ENCODE measurements around the gene ADARB1. TPM values are rescaled to one million over a fixed set of nuclear protein-coding genes. Genes with fewer than 3 reads are reported as not detected.

ADARB1 gene
- total and polyA plus RNA-seq, 2 of the 8 experiments (the other 6 are each of a cell fraction or from before 2014, with no cell fraction given): 4.7 to 14.9 TPM

DNA sequence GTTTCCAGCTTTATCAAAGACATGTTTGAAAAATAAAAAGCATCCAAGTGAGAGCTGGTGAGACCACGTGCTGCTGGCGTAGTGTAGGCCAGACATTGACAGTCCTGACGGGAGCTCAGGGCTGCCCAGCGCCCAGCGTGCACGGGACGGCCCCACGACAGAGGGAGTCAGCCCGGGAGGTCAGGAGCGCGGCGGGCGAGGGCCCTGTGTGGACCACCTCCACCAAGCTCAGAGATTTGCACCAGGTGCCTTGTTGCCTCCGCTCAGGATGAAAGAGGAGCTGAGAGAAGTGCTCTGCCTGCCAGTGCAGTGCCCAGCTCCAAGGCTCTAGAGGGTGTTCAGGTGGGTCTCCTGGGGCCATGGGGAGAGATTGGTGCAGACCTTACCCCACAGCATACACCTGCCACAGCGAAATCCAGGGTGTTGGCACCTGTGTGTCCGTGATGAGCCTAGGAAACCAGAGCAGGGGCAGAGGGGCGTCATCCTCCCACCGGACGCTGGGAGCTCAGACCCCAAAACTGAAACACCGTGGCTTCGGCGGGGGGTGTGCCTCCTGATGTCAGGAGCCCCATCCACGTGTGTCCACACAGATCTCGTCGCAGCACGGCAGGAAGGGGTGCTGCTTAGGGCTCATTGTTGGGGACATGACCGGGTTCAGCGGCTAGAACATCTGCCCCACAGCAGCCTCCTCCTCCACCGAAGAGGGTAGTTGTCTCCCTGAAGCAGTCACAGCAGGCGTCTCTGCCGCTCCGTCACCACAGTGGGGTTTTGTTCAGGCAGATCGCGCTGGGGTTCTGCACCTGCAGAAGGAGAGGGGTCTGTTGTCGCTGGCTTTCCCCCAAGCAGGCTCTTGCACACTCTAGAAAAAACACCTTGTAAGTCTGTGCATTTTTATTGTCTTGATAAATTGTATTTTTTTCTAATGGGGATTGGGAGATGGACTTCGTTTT, 149.1 kb downstream of the ADARB1 start (continued):
- no peak for TF ChIP-seq SIX5 (IDR thresholded peaks at IDR 0.05; ENCODE audit: low read depth, low read length)
- no peak for TF ChIP-seq POLR2A (IDR thresholded peaks at IDR 0.05; ENCODE audit: control extremely low read depth in 1 of 2, low read depth in 2 of 2, low read length in 2 of 2)
- no peak for TF ChIP-seq SP4 (IDR thresholded peaks at IDR 0.05; ENCODE audit: low read length)
- TF ChIP-seq BCL11A (IDR thresholded peaks at IDR 0.05; ENCODE audit: low read depth in 2 of 2, low read length in 2 of 2): no peak
- TF ChIP-seq, protein P1, sequence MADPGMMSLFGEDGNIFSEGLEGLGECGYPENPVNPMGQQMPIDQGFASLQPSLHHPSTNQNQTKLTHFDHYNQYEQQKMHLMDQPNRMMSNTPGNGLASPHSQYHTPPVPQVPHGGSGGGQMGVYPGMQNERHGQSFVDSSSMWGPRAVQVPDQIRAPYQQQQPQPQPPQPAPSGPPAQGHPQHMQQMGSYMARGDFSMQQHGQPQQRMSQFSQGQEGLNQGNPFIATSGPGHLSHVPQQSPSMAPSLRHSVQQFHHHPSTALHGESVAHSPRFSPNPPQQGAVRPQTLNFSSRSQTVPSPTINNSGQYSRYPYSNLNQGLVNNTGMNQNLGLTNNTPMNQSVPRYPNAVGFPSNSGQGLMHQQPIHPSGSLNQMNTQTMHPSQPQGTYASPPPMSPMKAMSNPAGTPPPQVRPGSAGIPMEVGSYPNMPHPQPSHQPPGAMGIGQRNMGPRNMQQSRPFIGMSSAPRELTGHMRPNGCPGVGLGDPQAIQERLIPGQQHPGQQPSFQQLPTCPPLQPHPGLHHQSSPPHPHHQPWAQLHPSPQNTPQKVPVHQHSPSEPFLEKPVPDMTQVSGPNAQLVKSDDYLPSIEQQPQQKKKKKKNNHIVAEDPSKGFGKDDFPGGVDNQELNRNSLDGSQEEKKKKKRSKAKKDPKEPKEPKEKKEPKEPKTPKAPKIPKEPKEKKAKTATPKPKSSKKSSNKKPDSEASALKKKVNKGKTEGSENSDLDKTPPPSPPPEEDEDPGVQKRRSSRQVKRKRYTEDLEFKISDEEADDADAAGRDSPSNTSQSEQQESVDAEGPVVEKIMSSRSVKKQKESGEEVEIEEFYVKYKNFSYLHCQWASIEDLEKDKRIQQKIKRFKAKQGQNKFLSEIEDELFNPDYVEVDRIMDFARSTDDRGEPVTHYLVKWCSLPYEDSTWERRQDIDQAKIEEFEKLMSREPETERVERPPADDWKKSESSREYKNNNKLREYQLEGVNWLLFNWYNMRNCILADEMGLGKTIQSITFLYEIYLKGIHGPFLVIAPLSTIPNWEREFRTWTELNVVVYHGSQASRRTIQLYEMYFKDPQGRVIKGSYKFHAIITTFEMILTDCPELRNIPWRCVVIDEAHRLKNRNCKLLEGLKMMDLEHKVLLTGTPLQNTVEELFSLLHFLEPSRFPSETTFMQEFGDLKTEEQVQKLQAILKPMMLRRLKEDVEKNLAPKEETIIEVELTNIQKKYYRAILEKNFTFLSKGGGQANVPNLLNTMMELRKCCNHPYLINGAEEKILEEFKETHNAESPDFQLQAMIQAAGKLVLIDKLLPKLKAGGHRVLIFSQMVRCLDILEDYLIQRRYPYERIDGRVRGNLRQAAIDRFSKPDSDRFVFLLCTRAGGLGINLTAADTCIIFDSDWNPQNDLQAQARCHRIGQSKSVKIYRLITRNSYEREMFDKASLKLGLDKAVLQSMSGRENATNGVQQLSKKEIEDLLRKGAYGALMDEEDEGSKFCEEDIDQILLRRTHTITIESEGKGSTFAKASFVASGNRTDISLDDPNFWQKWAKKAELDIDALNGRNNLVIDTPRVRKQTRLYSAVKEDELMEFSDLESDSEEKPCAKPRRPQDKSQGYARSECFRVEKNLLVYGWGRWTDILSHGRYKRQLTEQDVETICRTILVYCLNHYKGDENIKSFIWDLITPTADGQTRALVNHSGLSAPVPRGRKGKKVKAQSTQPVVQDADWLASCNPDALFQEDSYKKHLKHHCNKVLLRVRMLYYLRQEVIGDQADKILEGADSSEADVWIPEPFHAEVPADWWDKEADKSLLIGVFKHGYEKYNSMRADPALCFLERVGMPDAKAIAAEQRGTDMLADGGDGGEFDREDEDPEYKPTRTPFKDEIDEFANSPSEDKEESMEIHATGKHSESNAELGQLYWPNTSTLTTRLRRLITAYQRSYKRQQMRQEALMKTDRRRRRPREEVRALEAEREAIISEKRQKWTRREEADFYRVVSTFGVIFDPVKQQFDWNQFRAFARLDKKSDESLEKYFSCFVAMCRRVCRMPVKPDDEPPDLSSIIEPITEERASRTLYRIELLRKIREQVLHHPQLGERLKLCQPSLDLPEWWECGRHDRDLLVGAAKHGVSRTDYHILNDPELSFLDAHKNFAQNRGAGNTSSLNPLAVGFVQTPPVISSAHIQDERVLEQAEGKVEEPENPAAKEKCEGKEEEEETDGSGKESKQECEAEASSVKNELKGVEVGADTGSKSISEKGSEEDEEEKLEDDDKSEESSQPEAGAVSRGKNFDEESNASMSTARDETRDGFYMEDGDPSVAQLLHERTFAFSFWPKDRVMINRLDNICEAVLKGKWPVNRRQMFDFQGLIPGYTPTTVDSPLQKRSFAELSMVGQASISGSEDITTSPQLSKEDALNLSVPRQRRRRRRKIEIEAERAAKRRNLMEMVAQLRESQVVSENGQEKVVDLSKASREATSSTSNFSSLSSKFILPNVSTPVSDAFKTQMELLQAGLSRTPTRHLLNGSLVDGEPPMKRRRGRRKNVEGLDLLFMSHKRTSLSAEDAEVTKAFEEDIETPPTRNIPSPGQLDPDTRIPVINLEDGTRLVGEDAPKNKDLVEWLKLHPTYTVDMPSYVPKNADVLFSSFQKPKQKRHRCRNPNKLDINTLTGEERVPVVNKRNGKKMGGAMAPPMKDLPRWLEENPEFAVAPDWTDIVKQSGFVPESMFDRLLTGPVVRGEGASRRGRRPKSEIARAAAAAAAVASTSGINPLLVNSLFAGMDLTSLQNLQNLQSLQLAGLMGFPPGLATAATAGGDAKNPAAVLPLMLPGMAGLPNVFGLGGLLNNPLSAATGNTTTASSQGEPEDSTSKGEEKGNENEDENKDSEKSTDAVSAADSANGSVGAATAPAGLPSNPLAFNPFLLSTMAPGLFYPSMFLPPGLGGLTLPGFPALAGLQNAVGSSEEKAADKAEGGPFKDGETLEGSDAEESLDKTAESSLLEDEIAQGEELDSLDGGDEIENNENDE (IDR thresholded peaks at IDR 0.05; ENCODE audit: insufficient replicate concordance, low read length): no peak
- no peak for TF ChIP-seq CHD2 (IDR thresholded peaks at IDR 0.05; ENCODE audit: low read length)
- TF ChIP-seq SAP30 (IDR thresholded peaks at IDR 0.05; ENCODE audit: insufficient read depth, insufficient replicate concordance, low read length): no peak

Data from H1 (cell line).